Kidney glomerular epithelial cell (primary cell): ENCODE results near the gene FAM168A.
A peak's percentile ranks its signal among the peaks of the same experiment; 100 is the strongest.

Source experiments
- DNase-seq: peaks from one replicate; lab custom pipeline; 2025; lab: John Stamatoyannopoulos, UW

Gene FAM168A

DNA sequence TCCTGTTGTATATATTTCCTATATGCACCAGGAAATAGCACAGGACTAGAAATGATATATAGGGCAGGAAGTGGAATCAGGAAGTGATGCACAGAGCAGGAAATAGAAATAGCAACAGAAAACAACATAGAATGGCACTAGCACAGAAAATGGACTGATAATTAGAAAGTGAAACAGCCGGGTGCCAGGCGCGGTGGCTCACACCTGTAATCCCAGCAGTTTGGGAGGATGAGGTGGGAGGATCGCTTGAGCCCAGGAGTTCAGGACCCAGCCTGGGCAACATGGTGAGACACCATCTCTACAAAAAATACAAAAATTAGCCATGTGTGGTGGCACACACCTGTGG is 231.7 kb downstream of the FAM168A start:
- no peak for DNase-seq

DNA sequence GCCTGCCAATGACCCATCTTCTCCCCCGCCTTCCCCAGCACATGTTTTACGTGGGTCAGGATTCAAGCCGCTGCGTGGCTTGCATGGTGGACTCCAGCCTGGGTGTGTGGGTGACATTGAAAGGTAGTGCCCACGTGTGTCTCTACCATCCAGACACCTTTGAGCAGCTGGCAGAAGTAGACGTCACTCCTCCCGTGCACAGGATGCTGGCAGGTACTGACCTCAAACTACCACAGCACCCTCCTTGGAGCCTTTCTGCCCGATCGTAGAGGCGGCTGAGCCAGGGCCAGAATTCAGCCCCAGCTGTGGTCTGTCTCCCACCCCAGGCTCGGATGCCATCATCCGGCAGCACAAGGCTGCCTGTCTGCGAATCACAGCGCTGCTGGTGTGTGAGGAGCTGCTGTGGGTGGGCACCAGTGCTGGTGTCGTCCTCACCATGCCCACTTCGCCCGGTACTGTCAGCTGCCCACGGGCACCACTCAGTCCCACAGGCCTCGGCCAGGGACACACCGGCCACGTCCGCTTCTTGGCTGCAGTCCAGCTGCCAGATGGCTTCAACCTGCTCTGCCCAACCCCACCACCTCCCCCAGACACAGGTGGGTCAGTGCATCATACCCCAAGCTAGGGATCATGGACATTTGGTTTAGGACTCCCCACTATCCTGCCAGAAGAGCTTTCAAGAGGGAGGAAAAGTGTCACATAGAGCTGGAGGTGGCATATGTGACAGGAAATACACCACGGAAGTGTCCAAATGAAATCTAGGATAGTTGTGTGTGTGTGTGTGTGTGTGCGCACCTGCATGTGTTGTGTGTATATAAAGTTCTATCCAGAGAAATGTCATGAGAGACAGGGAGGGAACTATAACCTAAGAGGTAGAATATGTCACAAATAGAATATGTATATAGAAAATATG is 232.3 kb downstream of the FAM168A start:
- no peak for DNase-seq

- no peak for DNase-seq
These were observed 234.8 kb downstream of the FAM168A start for GRCh38 chr11:73363147-73363546.

DNA sequence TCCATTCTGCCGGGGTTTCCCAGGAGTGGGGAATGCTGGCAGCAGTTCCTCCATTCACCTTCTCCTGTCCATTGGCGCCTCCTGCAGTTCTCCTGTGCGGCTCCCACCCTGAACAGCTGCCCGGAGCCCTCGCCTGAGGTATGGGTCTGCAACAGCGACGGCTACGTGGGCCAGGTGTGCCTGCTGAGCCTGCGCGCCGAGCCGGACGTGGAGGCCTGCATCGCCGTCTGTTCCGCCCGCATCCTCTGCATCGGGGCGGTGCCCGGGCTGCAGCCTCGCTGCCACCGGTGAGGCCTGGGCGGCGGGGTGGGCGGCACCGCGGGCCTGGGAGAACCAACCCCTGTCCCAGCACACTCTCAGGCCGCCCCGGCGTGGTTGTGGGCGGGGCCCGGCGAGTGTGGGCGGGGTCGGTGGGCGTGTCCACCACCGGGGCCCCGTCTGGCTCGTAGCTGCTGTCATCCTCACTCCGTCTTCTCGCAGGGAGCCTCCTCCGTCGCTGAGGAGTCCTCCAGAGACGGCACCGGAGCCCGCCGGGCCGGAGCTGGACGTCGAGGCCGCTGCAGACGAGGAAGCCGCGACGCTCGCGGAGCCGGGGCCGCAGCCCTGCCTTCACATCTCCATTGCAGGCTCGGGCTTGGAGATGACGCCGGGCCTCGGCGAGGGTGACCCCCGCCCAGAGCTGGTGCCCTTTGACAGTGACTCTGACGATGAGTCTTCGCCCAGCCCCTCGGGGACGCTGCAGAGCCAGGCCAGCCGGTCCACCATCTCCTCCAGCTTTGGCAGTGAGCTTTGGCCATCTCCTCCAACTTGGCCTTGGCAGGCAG is 235.7 kb downstream of the FAM168A start:
- no peak for DNase-seq

GRCh38 chr11:73360743-73361369 is 237.1 kb downstream of the FAM168A start:
- no peak for DNase-seq

GRCh38 chr11:73359930-73360742 is 237.8 kb downstream of the FAM168A start:
- no peak for DNase-seq

GRCh38 chr11:73359341-73359740 is 238.6 kb downstream of the FAM168A start:
- DNase-seq: no peak

DNA sequence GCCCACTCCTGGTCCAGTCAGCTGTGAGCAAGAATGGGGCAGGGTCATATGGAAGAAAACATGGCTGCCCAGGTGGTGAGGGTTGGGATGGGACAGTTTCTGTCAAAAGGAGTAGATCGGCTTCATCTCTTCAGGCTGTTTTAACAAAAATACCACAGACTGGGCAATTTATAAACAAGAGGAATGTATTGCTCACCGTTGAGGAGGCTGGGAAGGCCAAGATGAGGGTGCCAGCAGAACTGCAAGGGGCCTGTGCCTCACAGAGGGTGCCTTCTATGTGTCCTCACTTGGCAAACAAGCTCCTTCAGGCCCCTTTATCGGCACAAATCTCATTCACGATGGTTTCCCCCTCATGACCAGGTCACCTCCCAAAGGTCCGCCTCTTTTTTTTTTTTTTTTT is 239.8 kb downstream of the FAM168A start:
- no peak for DNase-seq

DNA sequence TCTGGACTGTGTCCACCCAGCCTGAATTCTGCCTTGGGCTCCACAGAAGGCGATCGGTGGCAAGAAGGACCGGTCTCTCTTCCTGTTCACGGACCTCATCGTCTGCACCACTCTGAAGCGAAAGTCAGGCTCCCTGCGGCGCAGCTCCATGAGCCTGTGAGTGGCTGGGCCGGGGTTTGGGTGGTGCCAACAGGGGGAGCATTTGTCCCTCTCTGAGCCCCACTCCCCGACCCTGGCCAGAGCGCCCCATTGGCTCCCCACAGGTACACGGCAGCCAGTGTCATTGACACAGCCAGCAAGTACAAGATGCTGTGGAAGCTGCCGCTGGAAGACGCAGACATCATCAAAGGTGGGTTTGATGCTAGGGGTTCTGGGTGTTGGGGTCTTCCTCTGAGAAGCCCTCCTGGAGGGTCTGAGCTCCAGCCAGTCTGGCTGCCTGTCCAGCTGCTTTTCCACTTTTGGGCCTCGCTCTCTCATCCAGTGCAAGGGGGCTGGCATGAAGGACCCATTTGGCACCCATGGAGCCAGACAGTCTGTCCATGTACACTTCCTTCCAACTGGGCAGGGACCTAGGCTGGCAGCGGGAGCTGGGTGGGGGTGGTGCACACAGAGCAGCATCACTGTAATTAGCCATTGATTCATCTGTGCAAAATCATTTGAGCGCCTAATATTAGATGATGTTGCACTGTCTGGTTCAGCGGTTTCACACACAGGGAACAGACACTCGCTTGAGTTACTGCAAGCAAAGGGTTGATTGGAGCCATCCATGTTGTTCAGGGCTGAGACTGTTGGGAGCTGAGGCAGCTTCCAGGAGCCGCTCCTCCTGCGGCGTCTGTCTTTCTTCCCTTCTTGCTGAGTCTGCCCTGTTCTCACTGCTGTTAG is 240.7 kb downstream of the FAM168A start:
- DNase-seq: no peak

- DNase-seq: no peak
These were observed 242.8 kb downstream of the FAM168A start for GRCh38 chr11:73355109-73355508.

DNA sequence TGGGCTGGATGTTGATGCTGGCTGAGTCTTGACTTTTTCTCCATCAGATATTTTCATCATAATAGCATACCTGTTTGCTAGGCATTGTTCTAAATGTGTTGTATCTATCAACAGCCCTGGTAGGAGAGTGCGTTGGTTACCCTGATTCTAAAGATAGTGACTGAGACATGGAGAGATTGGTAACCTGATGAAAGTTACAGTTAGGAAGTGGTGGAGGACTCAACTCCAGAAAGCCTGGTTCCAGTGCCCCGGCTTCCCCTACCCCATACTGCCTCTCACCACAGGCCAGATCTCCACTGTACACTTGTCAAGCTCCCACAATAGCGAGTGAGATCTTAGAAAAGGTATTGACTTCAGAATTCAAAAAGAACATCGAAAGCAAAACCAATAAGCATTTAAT is 244.5 kb downstream of the FAM168A start:
- no peak for DNase-seq

DNA sequence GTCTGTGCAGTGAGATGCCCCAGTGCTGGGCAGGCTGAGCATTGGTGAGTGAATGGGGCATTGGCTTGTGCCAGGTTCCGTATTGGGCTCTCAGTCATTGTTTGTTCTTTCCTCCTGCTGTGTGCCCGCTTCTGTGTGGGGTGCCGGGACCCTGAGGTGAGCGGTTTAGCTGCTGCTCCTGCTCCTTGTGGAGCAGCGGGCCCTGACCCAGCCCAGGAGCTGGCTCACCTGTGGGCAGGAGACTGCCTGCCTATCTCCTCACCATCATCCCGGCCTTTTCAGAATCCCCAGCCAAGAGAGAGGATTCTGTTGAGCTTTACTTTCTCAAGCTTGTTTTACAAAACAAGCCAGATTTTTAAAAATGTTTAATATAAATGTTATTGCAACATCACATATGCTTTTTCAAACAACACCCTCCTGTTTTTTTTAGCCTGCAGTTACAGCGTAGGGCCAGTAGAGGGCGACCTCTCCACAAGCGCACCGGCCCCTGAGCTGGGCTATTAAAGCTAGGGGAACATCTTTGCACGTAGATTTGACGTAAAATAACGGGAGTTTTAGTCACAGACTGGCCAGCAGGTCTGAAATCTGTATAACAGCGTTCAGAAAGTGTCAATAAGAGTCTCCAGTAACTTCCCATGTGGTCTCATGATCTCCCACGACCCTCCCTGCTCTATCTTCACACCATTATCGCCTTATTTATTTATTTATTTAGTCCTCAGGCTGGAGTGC is 246.8 kb downstream of the FAM168A start:
- peak; percentile 49 for DNase-seq
